ENCODE results near the gene TMC3.

GRCh38 chr15:81418891-81419290, 44.9 kb upstream of the TMC3 start:
- TF ChIP-seq, protein P1, sequence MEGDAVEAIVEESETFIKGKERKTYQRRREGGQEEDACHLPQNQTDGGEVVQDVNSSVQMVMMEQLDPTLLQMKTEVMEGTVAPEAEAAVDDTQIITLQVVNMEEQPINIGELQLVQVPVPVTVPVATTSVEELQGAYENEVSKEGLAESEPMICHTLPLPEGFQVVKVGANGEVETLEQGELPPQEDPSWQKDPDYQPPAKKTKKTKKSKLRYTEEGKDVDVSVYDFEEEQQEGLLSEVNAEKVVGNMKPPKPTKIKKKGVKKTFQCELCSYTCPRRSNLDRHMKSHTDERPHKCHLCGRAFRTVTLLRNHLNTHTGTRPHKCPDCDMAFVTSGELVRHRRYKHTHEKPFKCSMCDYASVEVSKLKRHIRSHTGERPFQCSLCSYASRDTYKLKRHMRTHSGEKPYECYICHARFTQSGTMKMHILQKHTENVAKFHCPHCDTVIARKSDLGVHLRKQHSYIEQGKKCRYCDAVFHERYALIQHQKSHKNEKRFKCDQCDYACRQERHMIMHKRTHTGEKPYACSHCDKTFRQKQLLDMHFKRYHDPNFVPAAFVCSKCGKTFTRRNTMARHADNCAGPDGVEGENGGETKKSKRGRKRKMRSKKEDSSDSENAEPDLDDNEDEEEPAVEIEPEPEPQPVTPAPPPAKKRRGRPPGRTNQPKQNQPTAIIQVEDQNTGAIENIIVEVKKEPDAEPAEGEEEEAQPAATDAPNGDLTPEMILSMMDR (conservative IDR thresholded peaks at IDR 0.05; ENCODE audit: low read length), result no peak
- no peak for TF ChIP-seq EZH2phosphoT487 (IDR thresholded peaks at IDR 0.05; ENCODE audit: borderline replicate concordance, low read depth, low read length)
